ENCODE results near the gene ATRNL1.

ATRNL1 gene

DNA sequence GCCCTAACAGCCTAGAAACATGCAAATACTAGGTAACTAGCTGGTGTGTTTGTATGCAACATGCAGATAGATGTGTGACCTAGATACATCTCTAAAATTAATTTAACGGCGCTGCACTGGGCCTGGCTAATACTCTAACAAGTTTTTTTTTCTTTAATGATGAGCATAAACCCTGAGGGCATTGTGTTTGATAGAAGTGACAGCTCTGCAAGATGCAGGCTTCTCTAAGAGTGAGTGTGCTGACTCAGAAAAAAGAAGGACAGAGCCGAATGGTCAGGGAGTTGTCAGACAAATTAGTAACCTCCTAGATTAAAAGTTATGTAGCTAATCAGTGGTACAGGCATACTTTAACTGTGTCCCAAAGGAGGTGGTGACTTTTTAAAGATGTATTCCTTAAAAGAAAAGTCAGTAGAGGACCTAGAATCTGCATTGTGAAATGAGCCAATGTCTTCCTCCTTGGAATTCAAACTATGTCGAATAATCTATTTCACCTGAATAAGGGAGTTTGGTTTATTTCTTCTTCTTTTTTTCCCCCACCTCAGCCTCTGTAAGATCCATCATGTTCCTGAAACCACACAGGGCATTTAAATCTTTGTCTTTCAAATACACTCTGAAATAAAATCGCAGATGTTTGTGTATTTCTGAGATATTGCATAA, 864.7 kb downstream of the ATRNL1 start:
- no peak for DNase-seq

GRCh38 chr10:115963848-115964247, 870.7 kb downstream of the ATRNL1 start:
- no peak for DNase-seq

DNA sequence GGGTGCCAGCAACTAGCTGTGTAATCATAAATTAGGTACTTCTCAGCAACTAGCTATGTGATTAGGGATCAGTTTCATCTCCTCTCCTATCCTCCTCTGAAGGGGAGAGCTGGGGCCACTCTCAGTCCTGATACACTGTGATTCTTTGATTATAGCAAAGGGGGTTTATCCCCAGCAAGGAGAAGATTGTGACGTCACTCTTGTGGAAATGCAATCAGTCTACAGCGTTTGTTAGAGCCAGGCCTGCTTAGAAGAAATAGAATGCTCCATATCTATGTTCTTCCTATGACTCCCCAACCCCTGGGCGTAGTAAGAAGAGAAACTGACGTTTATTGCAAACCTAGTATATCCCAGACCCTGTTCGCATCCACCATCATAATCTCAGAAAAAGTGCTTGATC, 871.7 kb downstream of the ATRNL1 start:
- DNase-seq: no peak

GRCh38 chr10:115965376-115965775, 872.2 kb downstream of the ATRNL1 start:
- no peak for DNase-seq

DNA sequence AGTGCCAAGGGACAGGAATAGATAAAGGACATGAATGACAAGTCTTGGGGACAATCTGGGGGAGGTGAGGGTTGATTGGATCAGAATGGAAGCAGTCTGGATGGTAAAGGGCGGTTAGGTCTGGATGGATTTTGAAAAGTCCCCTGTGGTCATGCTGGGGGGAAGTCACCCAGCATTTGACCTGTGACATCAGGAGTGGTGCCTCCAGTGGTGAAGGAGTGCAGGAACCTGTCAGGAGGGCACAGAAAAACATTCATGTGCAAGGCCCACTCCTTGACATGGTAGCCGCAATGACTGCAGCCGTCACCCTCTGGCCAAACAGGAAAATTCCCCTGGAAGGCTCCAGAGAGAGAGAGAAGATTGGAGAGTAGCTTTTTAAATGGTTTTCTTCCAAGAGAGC, 875.1 kb downstream of the ATRNL1 start:
- no peak for DNase-seq

DNA sequence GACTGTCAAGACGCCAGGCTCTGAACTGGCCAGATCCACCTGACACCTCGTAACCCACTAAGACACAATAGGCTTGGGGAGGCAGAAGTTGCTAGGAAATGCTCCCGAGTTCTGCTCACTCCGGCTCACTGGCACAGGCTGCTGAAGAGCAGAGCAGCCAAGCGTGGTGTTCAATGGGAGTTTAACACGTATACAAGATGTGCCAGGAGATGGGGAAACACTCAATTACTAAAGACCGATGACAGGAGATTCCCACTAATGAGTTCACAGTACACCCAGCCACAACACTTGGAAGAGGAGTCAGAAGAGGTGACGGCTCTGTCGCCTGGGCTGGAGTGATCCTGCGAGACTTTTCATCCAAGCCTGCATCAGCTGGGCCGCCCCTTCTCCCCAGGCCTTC, 876.4 kb downstream of the ATRNL1 start:
- no peak for DNase-seq

GRCh38 chr10:115971921-115972320, 878.8 kb downstream of the ATRNL1 start:
- no peak for DNase-seq

GRCh38 chr10:115972426-115972825, 879.3 kb downstream of the ATRNL1 start:
- DNase-seq: no peak

GRCh38 chr10:115974351-115974750, 881.2 kb downstream of the ATRNL1 start:
- no peak for DNase-seq

DNA sequence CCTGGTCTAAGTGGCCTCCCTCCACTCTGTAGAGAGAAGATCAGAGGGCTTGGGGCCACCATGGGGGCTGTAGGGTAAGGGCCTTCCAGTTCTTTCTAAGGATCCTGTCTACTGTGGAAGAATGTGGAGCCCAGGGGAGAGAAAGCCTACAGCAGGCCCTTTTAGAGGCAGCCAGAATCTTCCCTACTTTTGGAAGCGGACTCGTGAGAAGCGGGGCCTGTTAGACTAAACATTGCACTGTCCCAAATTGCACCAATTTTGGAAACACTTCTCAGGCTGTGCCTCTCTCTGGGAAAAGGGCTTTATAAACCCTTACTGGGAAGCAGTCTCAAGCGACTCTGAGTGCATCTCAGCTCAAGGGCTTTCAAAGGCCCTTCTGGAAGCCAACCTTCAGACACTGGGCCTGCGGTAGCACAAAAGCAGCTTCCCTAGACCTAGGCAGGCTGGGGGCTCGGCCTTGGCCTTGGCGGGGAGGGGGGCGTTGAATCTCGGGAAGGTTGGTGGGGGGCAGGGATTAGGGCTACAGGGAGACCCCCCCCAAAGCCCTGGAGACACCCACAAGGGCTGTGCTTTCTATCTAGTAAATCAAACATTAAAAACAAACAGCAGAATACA, 881.8 kb downstream of the ATRNL1 start:
- DNase-seq: no peak

DNA sequence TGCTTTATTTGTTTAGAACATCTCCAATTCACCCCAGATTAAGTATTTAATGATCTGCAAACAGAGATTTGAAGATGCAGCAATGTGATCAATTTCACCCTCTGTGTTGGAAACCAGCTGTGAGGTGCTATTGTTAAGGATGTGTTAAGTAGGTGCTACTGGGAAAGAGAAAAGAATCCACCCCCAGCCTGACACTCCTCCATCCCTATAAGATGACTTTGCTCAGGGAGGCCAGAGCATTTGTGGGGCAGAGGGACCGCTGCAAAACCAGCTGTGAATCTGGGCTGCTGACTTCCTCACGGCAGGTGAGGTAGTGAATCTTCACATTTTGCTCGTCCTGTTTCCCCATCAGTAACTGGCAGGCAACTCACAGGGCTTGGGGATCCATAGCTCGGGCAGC, 882.3 kb downstream of the ATRNL1 start:
- no peak for DNase-seq

DNA sequence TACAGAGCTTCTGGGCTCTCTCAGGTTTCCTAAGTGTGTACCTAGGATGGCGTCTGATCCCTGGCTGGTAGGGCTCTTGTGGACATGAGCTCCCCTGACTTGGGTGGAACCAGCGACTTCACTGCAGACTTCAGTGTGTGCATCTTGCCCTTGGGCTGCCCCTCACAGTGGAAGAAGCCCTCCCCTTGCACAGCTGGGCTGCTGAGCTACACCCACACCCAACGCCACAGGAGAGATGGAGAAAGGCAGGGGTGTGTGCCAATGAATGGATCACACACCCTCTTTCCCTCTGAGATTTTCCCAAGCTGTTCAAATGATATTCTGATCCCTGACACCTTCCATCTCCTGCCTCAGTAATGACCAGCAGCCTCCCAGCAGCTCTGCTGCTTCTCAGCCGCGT, 883.2 kb downstream of the ATRNL1 start:
- no peak for DNase-seq

GRCh38 chr10:115977855-115978254, 884.7 kb downstream of the ATRNL1 start:
- DNase-seq: no peak

DNA sequence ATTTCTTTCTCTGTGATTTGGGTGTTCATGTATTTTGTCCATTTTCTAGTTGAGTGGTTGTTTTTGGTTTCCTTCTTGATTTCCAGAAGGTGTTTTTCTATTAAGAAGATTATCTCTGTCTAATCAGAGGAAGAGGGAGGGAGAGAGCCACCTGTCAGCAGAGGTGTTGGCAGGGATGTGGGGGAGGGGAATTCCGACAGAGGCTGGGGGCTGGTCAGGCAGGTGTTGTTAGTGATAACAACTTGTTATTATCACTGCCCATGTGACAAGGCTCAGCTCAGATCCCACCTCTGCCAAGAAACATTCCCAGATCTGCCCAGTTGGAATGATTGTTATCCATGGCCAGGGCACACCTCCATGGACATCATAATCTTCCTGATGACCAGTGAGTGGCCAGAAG, 886.4 kb downstream of the ATRNL1 start:
- DNase-seq: no peak

GRCh38 chr10:115980470-115980869, 887.3 kb downstream of the ATRNL1 start:
- no peak for DNase-seq

DNA sequence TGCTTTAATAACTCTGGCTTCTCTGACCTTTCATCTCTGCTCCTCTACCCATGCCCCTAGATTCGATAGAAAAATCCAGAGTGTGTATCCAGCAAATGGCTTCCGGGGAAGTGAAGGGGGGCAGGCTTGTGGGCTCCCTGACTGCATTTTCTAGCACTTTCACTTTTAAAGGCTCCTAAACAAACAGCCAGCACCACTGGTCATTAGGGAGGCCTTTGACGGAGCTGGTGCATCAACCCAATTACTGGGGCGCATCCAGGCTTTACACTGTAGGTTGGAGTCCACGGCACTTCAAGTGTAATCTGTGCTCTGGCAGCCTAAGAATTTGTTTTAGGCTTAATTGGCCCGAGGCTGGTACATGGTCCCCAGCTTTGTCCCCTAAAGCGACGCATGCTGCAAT, 887.9 kb downstream of the ATRNL1 start:
- no peak for DNase-seq

DNA sequence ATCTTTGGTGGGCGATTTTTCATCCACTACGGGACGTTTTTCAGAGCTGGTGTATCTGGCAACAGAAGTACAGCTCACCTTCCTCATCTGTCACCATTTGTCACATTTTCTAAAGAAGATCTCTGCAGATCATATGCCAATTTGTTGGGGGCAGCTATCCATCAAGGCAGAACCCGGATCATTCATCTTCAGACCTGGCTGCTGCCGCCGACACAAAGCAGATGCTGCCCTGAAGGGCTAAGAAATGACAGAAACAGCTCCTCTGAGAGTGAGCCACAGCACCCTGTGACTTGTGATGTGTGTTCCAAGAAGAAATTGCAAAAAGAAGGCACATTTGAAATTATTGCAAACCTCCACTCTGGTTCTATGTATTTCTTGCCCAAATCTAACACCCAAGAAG, 888.9 kb downstream of the ATRNL1 start:
- DNase-seq: no peak

DNA sequence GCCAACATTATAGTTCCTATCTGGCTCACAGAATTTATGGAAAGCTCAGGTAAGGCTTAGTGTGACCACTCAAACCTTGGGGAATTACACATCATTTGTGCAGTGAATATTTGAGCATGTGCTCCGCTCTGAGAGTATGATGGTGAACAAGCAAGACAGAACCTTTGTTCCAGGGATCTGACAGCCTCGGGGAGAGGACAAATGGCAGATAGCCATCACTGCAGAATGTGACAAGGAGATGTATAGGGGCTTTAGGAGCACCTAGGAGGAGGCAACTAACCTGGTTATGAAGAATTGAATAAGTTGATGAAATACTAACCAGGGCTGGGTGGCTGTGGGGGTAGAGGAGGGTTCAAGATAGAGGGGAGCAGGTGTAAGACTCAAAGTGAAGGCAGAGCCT, 889.4 kb downstream of the ATRNL1 start:
- DNase-seq: no peak

GRCh38 chr10:115985786-115986185, 892.6 kb downstream of the ATRNL1 start:
- DNase-seq: no peak

GRCh38 chr10:115988380-115988779, 895.2 kb downstream of the ATRNL1 start:
- DNase-seq: no peak

DNA sequence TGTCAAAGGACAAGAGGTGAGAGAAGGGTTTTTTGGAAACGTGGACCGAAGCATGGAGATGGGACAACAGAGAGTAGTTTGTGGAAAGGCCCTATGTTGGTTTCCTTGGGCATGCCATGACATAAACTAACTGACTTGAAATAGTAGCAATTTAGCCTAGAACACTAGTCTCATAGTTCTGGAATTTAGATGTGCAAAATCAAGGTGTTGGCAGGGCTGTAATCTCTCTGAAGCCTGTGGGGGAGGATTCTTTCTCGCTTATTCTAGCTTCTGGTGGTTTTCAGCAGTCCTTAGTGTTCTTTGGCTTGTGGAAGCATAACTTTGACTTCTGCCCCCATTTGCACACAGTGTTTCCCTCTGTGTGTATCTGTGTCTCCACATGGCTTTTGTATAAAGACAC, 896.5 kb downstream of the ATRNL1 start:
- no peak for DNase-seq

GRCh38 chr10:115992236-115992986, 899.2 kb downstream of the ATRNL1 start:
- DNase-seq: no peak

GRCh38 chr10:115996031-115996430, 902.9 kb downstream of the ATRNL1 start:
- no peak for DNase-seq

- DNase-seq: no peak
Measured at GRCh38 chr10:115998301-115998700, 905.1 kb downstream of the ATRNL1 start.
